ENCODE measurements around the gene NEGR1.

Gene NEGR1

DNA sequence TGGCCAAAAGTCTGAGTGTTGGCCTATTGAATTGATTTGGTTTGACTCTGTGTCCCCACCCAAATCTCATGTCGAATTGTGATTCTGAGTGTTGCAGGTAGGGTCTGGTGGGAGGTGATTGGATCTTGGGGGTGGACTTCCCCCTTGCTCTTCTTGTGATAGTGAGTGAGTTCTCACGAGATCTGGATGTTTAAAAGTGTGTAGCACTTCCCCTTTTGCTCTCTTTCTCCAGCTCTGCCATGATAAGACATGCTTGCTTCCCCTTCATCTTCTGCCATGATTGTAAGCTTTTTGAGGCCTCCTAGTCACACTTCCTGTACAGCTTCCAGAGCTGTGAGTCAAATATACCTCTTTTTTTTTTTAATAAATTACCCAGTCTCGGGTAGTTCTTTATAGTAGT lies 904.5 kb downstream of the NEGR1 start:
- H4K20me1 ChIP-seq (ENCODE audit: insufficient read depth, low read length, poor library complexity, severe bottlenecking) = no peaks in the 10 kb centered on the region
- no peaks in the 10 kb centered on the region for H3K79me2 ChIP-seq (ENCODE audit: insufficient read depth, low read length)
- H3K9me2 ChIP-seq (replicated peaks; ENCODE audit: low read depth, low read length) = no peaks in the 10 kb centered on the region

DNA sequence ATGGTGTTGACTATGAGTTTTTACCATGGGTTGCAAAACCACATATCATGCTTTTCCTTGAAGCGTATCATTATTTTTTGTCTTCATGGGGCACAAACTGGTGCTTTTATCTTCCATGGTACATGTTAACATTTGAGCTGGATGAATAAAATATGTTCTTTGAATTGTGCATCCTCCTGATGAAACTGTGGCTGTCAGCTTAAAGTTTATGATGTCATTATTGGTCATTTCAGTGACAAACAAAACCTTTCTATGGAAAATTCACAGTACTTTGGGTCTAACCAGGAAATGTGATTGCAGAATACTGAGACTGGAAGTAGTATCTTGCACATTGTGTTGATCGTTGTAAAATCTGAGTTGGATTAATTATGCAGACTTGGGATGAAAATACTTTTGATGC lies 909.8 kb downstream of the NEGR1 start:
- H3K9ac ChIP-seq (ENCODE audit: low read depth, low read length, poor library complexity, severe bottlenecking) = no peak overlapping the region
- no peaks in the 10 kb centered on the region for H3K79me2 ChIP-seq (ENCODE audit: insufficient read depth, low read length)
- H3F3A ChIP-seq (ENCODE audit: low read depth) = no peaks in the 10 kb centered on the region
- H3K9me2 ChIP-seq (replicated peaks; ENCODE audit: low read depth, low read length) = no peaks in the 10 kb centered on the region
- no peaks in the 10 kb centered on the region for H3K36me3 ChIP-seq (ENCODE audit: insufficient read depth, low read length)
- no peaks in the 10 kb centered on the region for H3K9me3 ChIP-seq (ENCODE audit: insufficient read depth, low read depth, low read length)
- H2AFZ ChIP-seq (ENCODE audit: low read length) = no peak overlapping the region
- no peaks in the 10 kb centered on the region for H3K4me1 ChIP-seq (ENCODE audit: insufficient read depth, low read length, poor library complexity, severe bottlenecking)
- H3K4me2 ChIP-seq (ENCODE audit: low read depth, low read length, poor library complexity, severe bottlenecking) = no peak overlapping the region
- TF ChIP-seq, protein P1, sequence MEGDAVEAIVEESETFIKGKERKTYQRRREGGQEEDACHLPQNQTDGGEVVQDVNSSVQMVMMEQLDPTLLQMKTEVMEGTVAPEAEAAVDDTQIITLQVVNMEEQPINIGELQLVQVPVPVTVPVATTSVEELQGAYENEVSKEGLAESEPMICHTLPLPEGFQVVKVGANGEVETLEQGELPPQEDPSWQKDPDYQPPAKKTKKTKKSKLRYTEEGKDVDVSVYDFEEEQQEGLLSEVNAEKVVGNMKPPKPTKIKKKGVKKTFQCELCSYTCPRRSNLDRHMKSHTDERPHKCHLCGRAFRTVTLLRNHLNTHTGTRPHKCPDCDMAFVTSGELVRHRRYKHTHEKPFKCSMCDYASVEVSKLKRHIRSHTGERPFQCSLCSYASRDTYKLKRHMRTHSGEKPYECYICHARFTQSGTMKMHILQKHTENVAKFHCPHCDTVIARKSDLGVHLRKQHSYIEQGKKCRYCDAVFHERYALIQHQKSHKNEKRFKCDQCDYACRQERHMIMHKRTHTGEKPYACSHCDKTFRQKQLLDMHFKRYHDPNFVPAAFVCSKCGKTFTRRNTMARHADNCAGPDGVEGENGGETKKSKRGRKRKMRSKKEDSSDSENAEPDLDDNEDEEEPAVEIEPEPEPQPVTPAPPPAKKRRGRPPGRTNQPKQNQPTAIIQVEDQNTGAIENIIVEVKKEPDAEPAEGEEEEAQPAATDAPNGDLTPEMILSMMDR (conservative IDR thresholded peaks at IDR 0.05; ENCODE audit: low read length) = no peak
- TF ChIP-seq EZH2phosphoT487 (IDR thresholded peaks at IDR 0.05; ENCODE audit: borderline replicate concordance) = no peak
- H4K20me1 ChIP-seq (ENCODE audit: insufficient read depth, low read length, poor library complexity, severe bottlenecking) = no peaks in the 10 kb centered on the region
- no peaks in the 10 kb centered on the region for H3K27me3 ChIP-seq (ENCODE audit: insufficient read depth, low read length, poor library complexity, severe bottlenecking)
- no peak overlapping the region for H3K4me3 ChIP-seq (ENCODE audit: low read length, poor library complexity, severe bottlenecking)

More for the DNA sequence above, 904.5 kb downstream of the NEGR1 start:
- Histone ChIP-seq H3K9ac (ENCODE audit: low read depth, low read length, poor library complexity, severe bottlenecking) (no peak overlapping the region), H3K36me3 (ENCODE audit: insufficient read depth, low read length) (no peaks in the 10 kb centered on the region), H3K4me3 (ENCODE audit: low read length, poor library complexity, severe bottlenecking) (no peak overlapping the region), H3K27me3 (ENCODE audit: insufficient read depth, low read length, poor library complexity, severe bottlenecking) (no peaks in the 10 kb centered on the region), H2AFZ (ENCODE audit: low read length) (no peak overlapping the region), H3K4me1 (ENCODE audit: insufficient read depth, low read length, poor library complexity, severe bottlenecking) (no peaks in the 10 kb centered on the region), H3F3A (ENCODE audit: low read depth) (no peaks in the 10 kb centered on the region), H3K4me2 (ENCODE audit: low read depth, low read length, poor library complexity, severe bottlenecking) (no peak overlapping the region), H3K9me3 (ENCODE audit: insufficient read depth, low read depth, low read length) (no peaks in the 10 kb centered on the region)
- TF ChIP-seq, protein P1 (conservative IDR thresholded peaks at IDR 0.05; ENCODE audit: low read length) = no peak
- no peak for TF ChIP-seq EZH2phosphoT487 (IDR thresholded peaks at IDR 0.05; ENCODE audit: borderline replicate concordance)

DNA sequence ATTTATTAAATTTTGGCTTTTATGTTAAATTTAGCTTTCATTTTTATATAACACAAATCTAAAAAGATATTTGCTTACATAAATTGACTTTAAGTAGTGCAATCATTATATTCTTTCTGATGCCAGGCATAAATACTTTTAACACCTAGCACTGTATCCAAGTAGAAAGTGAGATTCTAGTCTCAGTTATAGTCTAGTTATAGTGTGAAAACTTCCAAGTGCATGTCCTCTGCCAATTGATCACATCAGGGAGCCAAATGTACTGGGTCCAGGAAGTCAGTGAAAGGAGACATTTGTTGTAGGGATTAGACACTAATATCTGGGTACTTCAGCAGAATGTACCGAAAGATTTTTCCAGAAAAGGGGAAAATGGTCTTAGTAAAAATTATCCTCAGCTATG lies 910.8 kb downstream of the NEGR1 start:
- Histone ChIP-seq H3K79me2 (ENCODE audit: insufficient read depth, low read length) (no peaks in the 10 kb centered on the region), H3K27me3 (ENCODE audit: insufficient read depth, low read length, poor library complexity, severe bottlenecking) (no peaks in the 10 kb centered on the region), H3K9ac (ENCODE audit: low read depth, low read length, poor library complexity, severe bottlenecking) (no peak overlapping the region), H2AFZ (ENCODE audit: low read length) (no peak overlapping the region), H3F3A (ENCODE audit: low read depth) (no peaks in the 10 kb centered on the region), H3K4me3 (ENCODE audit: low read length, poor library complexity, severe bottlenecking) (no peak overlapping the region), H3K4me1 (ENCODE audit: insufficient read depth, low read length, poor library complexity, severe bottlenecking) (no peaks in the 10 kb centered on the region), H3K9me3 (ENCODE audit: insufficient read depth, low read depth, low read length) (no peaks in the 10 kb centered on the region), H3K9me2 (replicated peaks; ENCODE audit: low read depth, low read length) (no peaks in the 10 kb centered on the region), H3K36me3 (ENCODE audit: insufficient read depth, low read length) (no peaks in the 10 kb centered on the region), H3K4me2 (ENCODE audit: low read depth, low read length, poor library complexity, severe bottlenecking) (no peak overlapping the region), H4K20me1 (ENCODE audit: insufficient read depth, low read length, poor library complexity, severe bottlenecking) (no peaks in the 10 kb centered on the region)
- TF ChIP-seq, protein P1 (conservative IDR thresholded peaks at IDR 0.05; ENCODE audit: low read length) = no peak
- no peak for TF ChIP-seq EZH2phosphoT487 (IDR thresholded peaks at IDR 0.05; ENCODE audit: borderline replicate concordance)

All from Loucy (cell line).